Keratinocyte (primary cell): ENCODE measurements around the gene ARPP19. TPM values are rescaled to one million over a fixed set of nuclear protein-coding genes. Genes with fewer than 3 reads are reported as not detected.

ENCODE experiments used
- DNase-seq: peaks from one replicate; pipeline ENCODE4 v3.0.0-alpha.2; 2011; ENCODE audit warnings: low read depth, missing footprints, low spot score
- FAIRE-seq: peaks from 2 replicates; lab custom pipeline; 2011; peaks lifted over from hg19 to GRCh38; lab: Jason Lieb, UNC
- H2AFZ ChIP-seq: 2 replicates; pipeline ENCODE4 v1.6.0; 2012; ENCODE audit warnings: low read length, control low read depth, inconsistent platforms; ENCODE audit not compliant: control insufficient read depth
- H3K27ac ChIP-seq: 2 replicates; pipeline ENCODE4 v1.5.1; 2011; ENCODE audit warnings: low read length; ENCODE audit not compliant: control insufficient read depth, insufficient read depth
- H3K27me3 ChIP-seq: 3 replicates; pipeline ENCODE4 v1.6.0; 2011; ENCODE audit warnings: low read length; ENCODE audit not compliant: control insufficient read depth, insufficient read depth; ENCODE audit errors: extremely low read depth
- H3K36me3 ChIP-seq, 2 experiments: 2 replicates in 1 of 2; 3 replicates in 1 of 2; pipeline ENCODE4 v1.5.1; 2011; ENCODE audit warnings: low read length in 2 of 2, mild to moderate bottlenecking in 1 of 2; ENCODE audit not compliant: control insufficient read depth in 2 of 2, insufficient read depth in 2 of 2; ENCODE audit errors: extremely low read depth in 1 of 2
- H3K4me1 ChIP-seq: 3 replicates; pipeline ENCODE4 v1.5.1; 2011; ENCODE audit warnings: low read length; ENCODE audit not compliant: control insufficient read depth, insufficient read depth; ENCODE audit errors: extremely low read depth
- H3K4me2 ChIP-seq: 3 replicates; pipeline ENCODE4 v1.6.0; 2011; ENCODE audit warnings: low read depth, low read length; ENCODE audit not compliant: control insufficient read depth, insufficient read depth; ENCODE audit errors: extremely low read depth
- H3K4me3 ChIP-seq, 3 experiments: fragments of 200-600 bp in 1 of 3; sonication (generic) in 1 of 3; 2 replicates in 2 of 3; 3 replicates in 1 of 3; pipeline ENCODE4 v1.5.1; 2011 to 2016; ENCODE audit warnings: low read length in 3 of 3, mild to moderate bottlenecking in 3 of 3, control low read depth in 2 of 3, inconsistent platforms in 1 of 3, low read depth in 1 of 3, mixed read lengths in 1 of 3, mixed run types in 1 of 3, moderate library complexity in 1 of 3; ENCODE audit not compliant: control insufficient read depth in 2 of 3, insufficient read depth in 2 of 3; ENCODE audit errors: extremely low read depth in 1 of 3
- H3K79me2 ChIP-seq: 2 replicates; pipeline ENCODE4 v1.6.0; 2012; ENCODE audit warnings: low read length; ENCODE audit not compliant: control insufficient read depth, insufficient read depth
- H3K9ac ChIP-seq: 3 replicates; pipeline ENCODE4 v1.6.0; 2011; ENCODE audit warnings: low read length; ENCODE audit not compliant: control insufficient read depth, insufficient read depth; ENCODE audit errors: extremely low read depth
- H3K9me1 ChIP-seq: 3 replicates; pipeline ENCODE4 v1.6.0; 2011; ENCODE audit warnings: low read length; ENCODE audit not compliant: control insufficient read depth, insufficient read depth; ENCODE audit errors: extremely low read depth
- H3K9me3 ChIP-seq: 2 replicates; pipeline ENCODE4 v1.5.1; 2012; ENCODE audit warnings: low read depth, low read length; ENCODE audit not compliant: control insufficient read depth
- H4K20me1 ChIP-seq: 3 replicates; pipeline ENCODE4 v1.6.0; 2011; ENCODE audit warnings: low read length; ENCODE audit not compliant: control insufficient read depth, insufficient read depth; ENCODE audit errors: extremely low read depth
- EZH2 ChIP-seq: IDR thresholded peaks from one replicate; pipeline ENCODE4 v1.6.1; 2012; ENCODE audit warnings: inconsistent platforms, mild to moderate bottlenecking, low read length, moderate library complexity
- dilution Hi-C: fragments of 300-500 bp; cut with MboI; formaldehyde crosslinking; loops from one replicate; pipeline ENCODE4 v1.7.0; 2020; ENCODE audit warnings: low sequenced_read_pairs; ENCODE audit not compliant: extremely low pct_ligation_motif_present
- polyA plus RNA-seq, 5 experiments: library from polyadenylated mRNA; depleted of rRNA in 3 of 5; stranded (reverse) in 3 of 5; stranded (forward) in 1 of 5; unstranded in 1 of 5; fragments of >200 nt; gene quantifications; 1 replicate in 1 of 5; 2 replicates in 3 of 5; 3 replicates in 1 of 5; pipeline versions ENCODE4 v1.2.1 to v1.2.3, GENCODE V29; 2011 to 2012; ENCODE audit warnings: missing spikeins in 2 of 5, low read depth in 1 of 5, low replicate concordance in 1 of 5
- TF ChIP-seq, protein P1 (sequence below), 3 experiments: IDR thresholded peaks in 1 of 3; conservative IDR thresholded peaks in 1 of 3; optimal IDR thresholded peaks in 1 of 3; 2 replicates in 2 of 3; 3 replicates in 1 of 3; pipeline versions ENCODE3 to v1.5.1; 2011; ENCODE audit warnings: low read length in 3 of 3, mild to moderate bottlenecking in 3 of 3, moderate library complexity in 2 of 3, control low read depth in 1 of 3, inconsistent platforms in 1 of 3; ENCODE audit not compliant: insufficient read depth in 2 of 3; ENCODE audit errors: extremely low read depth in 1 of 3

Gene ARPP19
- polyA plus RNA-seq, 1 donor (not counting 4 experiments of a cell fraction or from before 2014, with no cell fraction given), result 128 TPM

- H3K9me3 ChIP-seq, result no peaks in the 10 kb centered on the region
- H3K9me1 ChIP-seq, result peaks cover 3% of the 10 kb centered on the region
- H3K27me3 ChIP-seq, result no peaks in the 10 kb centered on the region
- no peaks in the 10 kb centered on the region for H4K20me1 ChIP-seq
- peak overlapping the region; percentile 46 for H3K27ac ChIP-seq
- H3K4me1 ChIP-seq, result peaks cover 20% of the 10 kb centered on the region
- H3K4me3 ChIP-seq, result peak overlapping the region in 1 of 3 experiments; percentile 8
- H3K36me3 ChIP-seq, result no peaks in the 10 kb centered on the region
- DNase-seq (no peak), FAIRE-seq (no peak)
- TF ChIP-seq, protein P1, sequence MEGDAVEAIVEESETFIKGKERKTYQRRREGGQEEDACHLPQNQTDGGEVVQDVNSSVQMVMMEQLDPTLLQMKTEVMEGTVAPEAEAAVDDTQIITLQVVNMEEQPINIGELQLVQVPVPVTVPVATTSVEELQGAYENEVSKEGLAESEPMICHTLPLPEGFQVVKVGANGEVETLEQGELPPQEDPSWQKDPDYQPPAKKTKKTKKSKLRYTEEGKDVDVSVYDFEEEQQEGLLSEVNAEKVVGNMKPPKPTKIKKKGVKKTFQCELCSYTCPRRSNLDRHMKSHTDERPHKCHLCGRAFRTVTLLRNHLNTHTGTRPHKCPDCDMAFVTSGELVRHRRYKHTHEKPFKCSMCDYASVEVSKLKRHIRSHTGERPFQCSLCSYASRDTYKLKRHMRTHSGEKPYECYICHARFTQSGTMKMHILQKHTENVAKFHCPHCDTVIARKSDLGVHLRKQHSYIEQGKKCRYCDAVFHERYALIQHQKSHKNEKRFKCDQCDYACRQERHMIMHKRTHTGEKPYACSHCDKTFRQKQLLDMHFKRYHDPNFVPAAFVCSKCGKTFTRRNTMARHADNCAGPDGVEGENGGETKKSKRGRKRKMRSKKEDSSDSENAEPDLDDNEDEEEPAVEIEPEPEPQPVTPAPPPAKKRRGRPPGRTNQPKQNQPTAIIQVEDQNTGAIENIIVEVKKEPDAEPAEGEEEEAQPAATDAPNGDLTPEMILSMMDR (optimal IDR thresholded peaks at IDR 0.05 in 1 of 3, IDR thresholded peaks at IDR 0.05 in 1 of 3, conservative IDR thresholded peaks at IDR 0.05 in 1 of 3; ENCODE audit: extremely low read depth in 1 of 3, insufficient read depth in 2 of 3, low read length in 3 of 3), result no peak
- no peak for TF ChIP-seq EZH2
- H2AFZ ChIP-seq, result no peak overlapping the region
- H3K4me2 ChIP-seq, result peak overlapping the region; percentile 14
- no peak overlapping the region for H3K9ac ChIP-seq
- dilution Hi-C loops, result no loop called here
- H3K79me2 ChIP-seq, result peaks cover 57% of the 10 kb centered on the region
Measured at GRCh38 chr15:52503788-52504496, 64.9 kb downstream of the ARPP19 start.

GRCh38 chr15:52502608-52503007 is 66.2 kb downstream of the ARPP19 start:
- H3K27ac ChIP-seq, result no peak overlapping the region
- H2AFZ ChIP-seq, result no peak overlapping the region
- DNase-seq (no peak), FAIRE-seq (no peak)
- H3K9me3 ChIP-seq, result no peaks in the 10 kb centered on the region
- H3K4me2 ChIP-seq, result no peak overlapping the region
- peaks cover 52% of the 10 kb centered on the region for H3K79me2 ChIP-seq
- no peaks in the 10 kb centered on the region for H3K36me3 ChIP-seq
- TF ChIP-seq, protein P1 (optimal IDR thresholded peaks at IDR 0.05 in 1 of 3, IDR thresholded peaks at IDR 0.05 in 1 of 3, conservative IDR thresholded peaks at IDR 0.05 in 1 of 3; ENCODE audit: extremely low read depth in 1 of 3, insufficient read depth in 2 of 3, low read length in 3 of 3), result no peak
- TF ChIP-seq EZH2, result no peak
- H3K4me3 ChIP-seq, result no peak overlapping the region
- peaks cover 23% of the 10 kb centered on the region for H3K4me1 ChIP-seq
- H3K9ac ChIP-seq, result no peak overlapping the region
- H4K20me1 ChIP-seq, result no peaks in the 10 kb centered on the region
- H3K9me1 ChIP-seq, result peaks cover 3% of the 10 kb centered on the region
- H3K27me3 ChIP-seq, result no peaks in the 10 kb centered on the region
- dilution Hi-C loops, result no loop called here
